SK-N-SH treated with all-trans-retinoic acid at 6 μM for 48 hours (cell line): ENCODE measurements around the gene RNASEH2C.

Experiments used
- ATAC-seq: fragments of 200-7000 bp; cut with Tn5 transposase; 3 replicates; pipeline ENCODE4 v1.9.1; 2020; ENCODE audit warnings: mild to moderate bottlenecking, moderate library complexity
- ARNTL ChIP-seq: fragments of 450-650 bp; formaldehyde crosslinking; IDR thresholded peaks from 2 replicates; pipeline ENCODE4 v1.5.0; 2020; ENCODE audit warnings: low read depth, mild to moderate bottlenecking, moderate library complexity, borderline replicate concordance
- BACH2 ChIP-seq: fragments of 250-450 bp; sonication (Bioruptor Pico); IDR thresholded peaks from 2 replicates; pipeline ENCODE4 v1.9.0; 2021; ENCODE audit warnings: mild to moderate bottlenecking, borderline replicate concordance
- CREB5 ChIP-seq: fragments of 250-450 bp; sonication (Bioruptor Pico); IDR thresholded peaks from 2 replicates; pipeline ENCODE4 v1.5.1; 2020; ENCODE audit warnings: low read depth, mild to moderate bottlenecking, moderate library complexity
- CSRNP3 ChIP-seq: fragments of 250-450 bp; sonication (Bioruptor Pico); IDR thresholded peaks from 2 replicates; pipeline ENCODE4 v1.5.1; 2021; ENCODE audit warnings: mild to moderate bottlenecking, moderate library complexity
- ESRRG ChIP-seq: fragments of 250-450 bp; sonication (Bioruptor Pico); IDR thresholded peaks from 2 replicates; pipeline ENCODE4 v1.6.1; 2021; ENCODE audit warnings: mild to moderate bottlenecking
- GLIS3 ChIP-seq: fragments of 250-450 bp; sonication (Bioruptor Pico); IDR thresholded peaks from 2 replicates; pipeline ENCODE4 v1.5.0; 2020; ENCODE audit warnings: mild to moderate bottlenecking, moderate library complexity
- OSR1 ChIP-seq: fragments of 250-450 bp; sonication (Bioruptor Pico); IDR thresholded peaks from 2 replicates; pipeline ENCODE4 v1.8.0; 2022; ENCODE audit warnings: moderate library complexity, mild to moderate bottlenecking, inconsistent platforms
- PATZ1 ChIP-seq: fragments of 250-450 bp; sonication (Bioruptor Pico); IDR thresholded peaks from 2 replicates; pipeline ENCODE4 v1.8.0; 2020; ENCODE audit warnings: mild to moderate bottlenecking, moderate library complexity, borderline replicate concordance
- POU6F1 ChIP-seq: fragments of 250-450 bp; sonication (Bioruptor Pico); IDR thresholded peaks from 2 replicates; pipeline ENCODE4 v1.8.0; 2021; ENCODE audit warnings: low read depth, mild to moderate bottlenecking, moderate library complexity, borderline replicate concordance
- PPARA ChIP-seq: fragments of 250-450 bp; sonication (Bioruptor Pico); IDR thresholded peaks from 2 replicates; pipeline ENCODE4 v1.5.0; 2020; ENCODE audit warnings: mild to moderate bottlenecking, borderline replicate concordance
- RARB ChIP-seq: fragments of 250-450 bp; sonication (Bioruptor Pico); IDR thresholded peaks from 2 replicates; pipeline ENCODE4 v1.8.0; 2021; ENCODE audit warnings: mild to moderate bottlenecking, moderate library complexity
- TOX ChIP-seq: fragments of 250-450 bp; sonication (Bioruptor Pico); IDR thresholded peaks from 2 replicates; pipeline ENCODE4 v1.8.0; 2021; ENCODE audit warnings: mild to moderate bottlenecking, moderate library complexity, borderline replicate concordance
- TSHZ2 ChIP-seq: fragments of 250-450 bp; sonication (Bioruptor Pico); IDR thresholded peaks from 2 replicates; pipeline ENCODE4 v1.5.0; 2020; ENCODE audit warnings: mild to moderate bottlenecking, moderate library complexity
- ZC3H10 ChIP-seq: fragments of 250-450 bp; sonication (Bioruptor Pico); IDR thresholded peaks from 2 replicates; pipeline ENCODE4 v1.5.1; 2021; ENCODE audit warnings: mild to moderate bottlenecking, moderate library complexity
- ZFP30 ChIP-seq: fragments of 450-650 bp; formaldehyde crosslinking; IDR thresholded peaks from 2 replicates; pipeline ENCODE4 v1.5.0; 2022; ENCODE audit warnings: mild to moderate bottlenecking, moderate library complexity
- ZNF565 ChIP-seq: fragments of 450-650 bp; formaldehyde crosslinking; conservative IDR thresholded peaks from 2 replicates; pipeline ENCODE4 v1.5.0; 2020; ENCODE audit warnings: low read depth, mild to moderate bottlenecking, moderate library complexity
- ZNF70 ChIP-seq: fragments of 450-650 bp; formaldehyde crosslinking; IDR thresholded peaks from 2 replicates; pipeline ENCODE4 v1.5.0; 2020; ENCODE audit warnings: mild to moderate bottlenecking, moderate library complexity
- ZNF8 ChIP-seq: fragments of 450-650 bp; formaldehyde crosslinking; IDR thresholded peaks from 2 replicates; pipeline ENCODE4 v1.5.0; 2020; ENCODE audit warnings: mild to moderate bottlenecking, moderate library complexity

The RNASEH2C gene

GRCh38 chr11:65716302-65716701, 4.3 kb downstream of the RNASEH2C start:
- no peak for TF ChIP-seq ZC3H10
- ATAC-seq = no peak

GRCh38 chr11:65714433-65714832, 6.2 kb downstream of the RNASEH2C start:
- TF ChIP-seq RARB (CRISPR knock-in tag) (no peak), ZNF8 (no peak), ZNF70 (no peak), PPARA (no peak), OSR1 (CRISPR knock-in tag) (no peak), PATZ1 (CRISPR knock-in tag) (no peak), ESRRG (no peak), ARNTL (no peak), CSRNP3 (CRISPR knock-in tag) (no peak), CREB5 (CRISPR knock-in tag) (no peak), GLIS3 (no peak), ZC3H10 (no peak), BACH2 (CRISPR knock-in tag) (no peak), POU6F1 (CRISPR knock-in tag) (no peak), ZFP30 (CRISPR knock-in tag) (no peak), TOX (CRISPR knock-in tag) (no peak)
- ATAC-seq = no peak

- TF ChIP-seq RARB (CRISPR knock-in tag) (no peak), ZFP30 (CRISPR knock-in tag) (no peak)
- no peak for ATAC-seq
These were observed 7.2 kb downstream of the RNASEH2C start for GRCh38 chr11:65713212-65713969.

GRCh38 chr11:65712633-65713076, 7.9 kb downstream of the RNASEH2C start:
- ATAC-seq = peak; percentile 89
- TF ChIP-seq RARB (CRISPR knock-in tag) = no peak
- TF ChIP-seq ZFP30 (CRISPR knock-in tag) = no peak
- no peak for TF ChIP-seq GLIS3
- no peak for TF ChIP-seq ESRRG
- TF ChIP-seq CREB5 (CRISPR knock-in tag) = no peak
- no peak for TF ChIP-seq CSRNP3 (CRISPR knock-in tag)
- no peak for TF ChIP-seq ARNTL
- no peak for TF ChIP-seq ZNF565 (CRISPR knock-in tag)
- no peak for TF ChIP-seq TSHZ2 (CRISPR knock-in tag)
- TF ChIP-seq ZC3H10 = no peak
- no peak for TF ChIP-seq ZNF70
- no peak for TF ChIP-seq OSR1 (CRISPR knock-in tag)
